DND-41 (cell line): ENCODE measurements around the gene LRRN4CL.

ENCODE experiments used
- ATAC-seq: fragments of 200-7000 bp; cut with Tn5 transposase; 3 replicates; pipeline ENCODE4 v1.9.1; 2021; ENCODE audit warnings: low read depth; ENCODE audit not compliant: insufficient read depth
- DNase-seq: peaks from one replicate; pipeline ENCODE4 v3.0.0-alpha.2; 2020
- H2AFZ ChIP-seq: 2 replicates; pipeline ENCODE4 v1.6.0; 2012; ENCODE audit warnings: low read depth, low read length
- H3K27ac ChIP-seq: 2 replicates; pipeline ENCODE4 v1.5.1; 2012; ENCODE audit warnings: low read length, inconsistent platforms
- H3K27me3 ChIP-seq: fragments of 200-600 bp; sonication (generic); 2 replicates; pipeline ENCODE4 v1.6.0; 2012; ENCODE audit warnings: low read length, mild to moderate bottlenecking, inconsistent platforms; ENCODE audit not compliant: insufficient read depth, poor library complexity
- H3K36me3 ChIP-seq: 2 replicates; pipeline ENCODE4 v1.5.1; 2012; ENCODE audit warnings: low read length, inconsistent platforms; ENCODE audit not compliant: insufficient read depth
- H3K4me1 ChIP-seq: 2 replicates; pipeline ENCODE4 v1.5.1; 2012; ENCODE audit warnings: mild to moderate bottlenecking, low read length; ENCODE audit not compliant: insufficient read depth
- H3K4me2 ChIP-seq: 2 replicates; pipeline ENCODE4 v1.6.0; 2012; ENCODE audit warnings: mild to moderate bottlenecking, moderate library complexity, low read length, inconsistent platforms; ENCODE audit not compliant: insufficient read depth
- H3K4me3 ChIP-seq, 2 experiments: fragments of 200-600 bp in 1 of 2; shearing (Covaris generic) in 1 of 2; 2 replicates each; pipeline ENCODE4 v1.5.1; 2012 to 2016; ENCODE audit warnings: inconsistent platforms in 2 of 2, low read length in 2 of 2, mild to moderate bottlenecking in 2 of 2, low read depth in 1 of 2, moderate library complexity in 1 of 2
- H3K79me2 ChIP-seq: 2 replicates; pipeline ENCODE4 v1.6.0; 2012; ENCODE audit warnings: low read length, inconsistent platforms; ENCODE audit not compliant: insufficient read depth
- H3K9ac ChIP-seq: 2 replicates; pipeline ENCODE4 v1.6.0; 2012; ENCODE audit warnings: low read depth, mild to moderate bottlenecking, inconsistent platforms, low read length, moderate library complexity
- H3K9me3 ChIP-seq: 2 replicates; pipeline ENCODE4 v1.5.1; 2012; ENCODE audit warnings: low read length, moderate library complexity, mild to moderate bottlenecking, inconsistent platforms; ENCODE audit not compliant: insufficient read depth, severe bottlenecking
- H4K20me1 ChIP-seq: 2 replicates; pipeline ENCODE4 v1.6.0; 2012; ENCODE audit warnings: low read length; ENCODE audit not compliant: insufficient read depth
- CTCF ChIP-seq: IDR thresholded peaks from 2 replicates; pipeline ENCODE4 v1.5.1; 2012; ENCODE audit warnings: borderline replicate concordance, low read length, moderate library complexity, mild to moderate bottlenecking; ENCODE audit not compliant: poor library complexity, severe bottlenecking; ENCODE audit errors: extremely low read depth
- EZH2 ChIP-seq: IDR thresholded peaks from 3 replicates; pipeline ENCODE4 v1.6.1; 2012; ENCODE audit warnings: borderline replicate concordance, low read depth, mild to moderate bottlenecking, moderate library complexity, low read length, inconsistent platforms; ENCODE audit not compliant: severe bottlenecking

Gene LRRN4CL

GRCh38 chr11:62688491-62688890 is 839 bp downstream of the LRRN4CL start:
- ATAC-seq (no peak), DNase-seq (no peak)

GRCh38 chr11:62687508-62688396 is 1.6 kb downstream of the LRRN4CL start:
- Histone ChIP-seq H3K79me2 (no peaks in the 10 kb centered on the region), H3K4me2 (no peak overlapping the region), H3K4me1 (no peaks in the 10 kb centered on the region), H2AFZ (no peak overlapping the region), H3K27me3 (no peaks in the 10 kb centered on the region), H3K4me3 (no peak overlapping the region), H4K20me1 (no peaks in the 10 kb centered on the region), H3K9ac (no peak overlapping the region), H3K27ac (no peak overlapping the region; the same call in 1 of the 2 replicates), H3K9me3 (no peaks in the 10 kb centered on the region), H3K36me3 (peaks cover 26% of the 10 kb centered on the region)
- TF ChIP-seq EZH2 (no peak), CTCF (no peak)
- ATAC-seq: no peak
- no peak for DNase-seq

More at GRCh38 chr11:62688491-62688890, 839 bp downstream of the LRRN4CL start:
- H3K4me1 ChIP-seq: no peaks in the 10 kb centered on the region
- no peaks in the 10 kb centered on the region for H4K20me1 ChIP-seq
- H3K27me3 ChIP-seq: no peaks in the 10 kb centered on the region
- no peak overlapping the region for H2AFZ ChIP-seq
- H3K4me3 ChIP-seq: no peak overlapping the region
- no peak for TF ChIP-seq EZH2
- no peak for TF ChIP-seq CTCF
- H3K79me2 ChIP-seq: no peaks in the 10 kb centered on the region
- no peaks in the 10 kb centered on the region for H3K9me3 ChIP-seq
- H3K36me3 ChIP-seq: peaks cover 32% of the 10 kb centered on the region
- H3K4me2 ChIP-seq: no peak overlapping the region
- H3K9ac ChIP-seq: no peak overlapping the region
- H3K27ac ChIP-seq: no peak overlapping the region; the same call in 1 of the 2 replicates

GRCh38 chr11:62682518-62682917 is 6.8 kb downstream of the LRRN4CL start:
- Histone ChIP-seq H3K27ac (no peak overlapping the region), H3K9me3 (no peaks in the 10 kb centered on the region), H4K20me1 (peaks cover 3% of the 10 kb centered on the region; the same call in 1 of the 2 replicates), H3K79me2 (peaks cover 17% of the 10 kb centered on the region), H2AFZ (no peak overlapping the region), H3K9ac (no peak overlapping the region), H3K27me3 (no peaks in the 10 kb centered on the region), H3K4me2 (no peak overlapping the region), H3K4me1 (peaks cover 18% of the 10 kb centered on the region), H3K36me3 (peaks cover 8% of the 10 kb centered on the region), H3K4me3 (no peak overlapping the region)
- DNase-seq (no peak), ATAC-seq (no peak)
- TF ChIP-seq EZH2: no peak
- no peak for TF ChIP-seq CTCF
